HG03064 (cell line): ENCODE results near the gene SLMAP.
"Not testable (repeated sequence)": the region's sequence is repeated elsewhere in the genome, so short reads cannot be mapped to it uniquely, and the experiment has no call there.

Experiments
- ATAC-seq: cut with Tn5 transposase; IDR thresholded peaks from one replicate; pipeline ENCODE4 v1.9.1; 2021; ENCODE audit warnings: low read depth; ENCODE audit not compliant: unreplicated experiment

The SLMAP gene

GRCh38 chr3:57787867-57788623 is 31.9 kb downstream of the SLMAP start:
- ATAC-seq: peak; percentile 87

GRCh38 chr3:57788624-57789018 is 32.5 kb downstream of the SLMAP start:
- ATAC-seq: no peak

GRCh38 chr3:57791245-57791644 is 35.1 kb downstream of the SLMAP start:
- no peak for ATAC-seq

GRCh38 chr3:57792198-57792597 is 36.1 kb downstream of the SLMAP start:
- no peak for ATAC-seq

GRCh38 chr3:57793737-57794187 is 37.7 kb downstream of the SLMAP start:
- no peak for ATAC-seq

- ATAC-seq: no peak
Measured at GRCh38 chr3:57794501-57794900, 38.4 kb downstream of the SLMAP start.

- no peak for ATAC-seq
Measured at GRCh38 chr3:57794951-57795350, 38.8 kb downstream of the SLMAP start.

GRCh38 chr3:57796261-57796660 is 40.2 kb downstream of the SLMAP start:
- ATAC-seq: no peak

- ATAC-seq: no peak
Measured at GRCh38 chr3:57797701-57798487, 41.8 kb downstream of the SLMAP start.

GRCh38 chr3:57803647-57804081 is 47.6 kb downstream of the SLMAP start:
- ATAC-seq: no peak

GRCh38 chr3:57805266-57805665 is 49.2 kb downstream of the SLMAP start:
- no peak for ATAC-seq

GRCh38 chr3:57805674-57806073 is 49.6 kb downstream of the SLMAP start:
- no peak for ATAC-seq

- not testable (repeated sequence) for ATAC-seq
Measured at GRCh38 chr3:57806195-57806594, 50.1 kb downstream of the SLMAP start.

GRCh38 chr3:57808961-57809608 is 53.0 kb downstream of the SLMAP start:
- no peak for ATAC-seq

- ATAC-seq: no peak
Measured at GRCh38 chr3:57809609-57809968, 53.5 kb downstream of the SLMAP start.

- no peak for ATAC-seq
Measured at GRCh38 chr3:57810048-57810447, 53.9 kb downstream of the SLMAP start.

- ATAC-seq: no peak
Measured at GRCh38 chr3:57810471-57811137, 54.5 kb downstream of the SLMAP start.

- ATAC-seq: no peak
Measured at GRCh38 chr3:57815036-57815435, 58.9 kb downstream of the SLMAP start.

- ATAC-seq: no peak
Measured at GRCh38 chr3:57816471-57817095, 60.5 kb downstream of the SLMAP start.

- ATAC-seq: no peak
Measured at GRCh38 chr3:57818772-57819171, 62.7 kb downstream of the SLMAP start.
